ENCODE results near the gene ETV7.

Gene ETV7

GRCh38 chr6:36423101-36423824 is 35.8 kb upstream of the ETV7 start:
- TF ChIP-seq, protein P1, sequence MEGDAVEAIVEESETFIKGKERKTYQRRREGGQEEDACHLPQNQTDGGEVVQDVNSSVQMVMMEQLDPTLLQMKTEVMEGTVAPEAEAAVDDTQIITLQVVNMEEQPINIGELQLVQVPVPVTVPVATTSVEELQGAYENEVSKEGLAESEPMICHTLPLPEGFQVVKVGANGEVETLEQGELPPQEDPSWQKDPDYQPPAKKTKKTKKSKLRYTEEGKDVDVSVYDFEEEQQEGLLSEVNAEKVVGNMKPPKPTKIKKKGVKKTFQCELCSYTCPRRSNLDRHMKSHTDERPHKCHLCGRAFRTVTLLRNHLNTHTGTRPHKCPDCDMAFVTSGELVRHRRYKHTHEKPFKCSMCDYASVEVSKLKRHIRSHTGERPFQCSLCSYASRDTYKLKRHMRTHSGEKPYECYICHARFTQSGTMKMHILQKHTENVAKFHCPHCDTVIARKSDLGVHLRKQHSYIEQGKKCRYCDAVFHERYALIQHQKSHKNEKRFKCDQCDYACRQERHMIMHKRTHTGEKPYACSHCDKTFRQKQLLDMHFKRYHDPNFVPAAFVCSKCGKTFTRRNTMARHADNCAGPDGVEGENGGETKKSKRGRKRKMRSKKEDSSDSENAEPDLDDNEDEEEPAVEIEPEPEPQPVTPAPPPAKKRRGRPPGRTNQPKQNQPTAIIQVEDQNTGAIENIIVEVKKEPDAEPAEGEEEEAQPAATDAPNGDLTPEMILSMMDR (IDR thresholded peaks at IDR 0.05), result peak; percentile 60

DNA sequence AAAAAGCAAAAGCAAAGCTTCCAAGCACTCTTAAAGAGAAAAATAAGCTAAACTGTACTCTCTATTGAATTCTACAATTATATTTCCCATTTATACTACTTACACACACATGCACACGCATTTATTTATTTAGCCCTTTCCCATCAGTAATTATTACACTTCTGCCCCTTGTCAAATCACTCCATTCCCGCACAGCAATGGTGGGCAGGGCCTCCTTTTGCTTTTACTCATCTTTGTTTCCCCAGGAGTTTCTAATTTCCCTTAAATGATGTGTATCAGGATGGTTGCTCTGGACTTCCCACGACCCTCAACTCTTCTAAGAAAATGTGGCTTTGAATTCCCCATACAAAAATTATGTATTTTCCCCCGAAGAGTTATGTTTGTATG is 35.2 kb upstream of the ETV7 start:
- TF ChIP-seq, protein P1 (IDR thresholded peaks at IDR 0.05), result no peak

DNA sequence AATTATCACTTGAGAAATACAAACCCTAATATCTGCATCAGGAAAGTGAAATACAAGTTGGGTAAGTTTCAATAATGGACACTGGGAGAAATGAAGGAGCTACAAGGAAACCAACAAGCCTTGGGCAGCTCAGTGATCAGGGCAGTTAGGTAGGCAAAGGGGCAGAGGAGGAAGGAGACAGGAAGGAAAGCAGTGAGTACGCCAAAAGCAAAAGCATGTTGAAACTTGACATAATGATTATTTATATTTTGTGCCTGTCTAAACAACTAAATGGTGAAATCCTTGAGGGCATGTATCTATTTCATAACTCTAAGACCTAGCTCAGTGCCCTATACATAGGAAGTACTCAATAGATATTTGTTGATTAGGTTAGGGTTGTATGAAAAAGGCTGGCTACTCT is 31.8 kb upstream of the ETV7 start:
- TF ChIP-seq, protein P1 (IDR thresholded peaks at IDR 0.05), result no peak

DNA sequence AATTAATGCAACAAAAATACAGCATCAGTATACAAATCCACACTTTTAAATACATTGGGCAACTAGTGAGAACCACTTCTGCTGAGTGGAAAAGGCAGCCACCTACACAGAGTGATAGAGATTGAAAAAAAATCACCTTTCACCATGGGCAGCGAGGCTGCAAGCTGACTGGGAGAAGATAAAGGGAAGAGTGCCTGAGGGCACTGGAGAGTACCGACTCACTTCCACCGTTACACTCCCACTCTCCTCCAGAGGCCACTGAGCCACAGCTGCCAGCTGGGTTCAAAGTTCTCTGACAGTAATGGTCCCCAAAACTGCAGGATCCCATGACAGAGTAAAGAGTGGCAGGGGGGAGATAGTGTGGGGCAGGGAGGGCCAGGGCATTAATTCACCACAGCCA is 31.1 kb upstream of the ETV7 start:
- TF ChIP-seq, protein P1 (IDR thresholded peaks at IDR 0.05), result no peak

DNA sequence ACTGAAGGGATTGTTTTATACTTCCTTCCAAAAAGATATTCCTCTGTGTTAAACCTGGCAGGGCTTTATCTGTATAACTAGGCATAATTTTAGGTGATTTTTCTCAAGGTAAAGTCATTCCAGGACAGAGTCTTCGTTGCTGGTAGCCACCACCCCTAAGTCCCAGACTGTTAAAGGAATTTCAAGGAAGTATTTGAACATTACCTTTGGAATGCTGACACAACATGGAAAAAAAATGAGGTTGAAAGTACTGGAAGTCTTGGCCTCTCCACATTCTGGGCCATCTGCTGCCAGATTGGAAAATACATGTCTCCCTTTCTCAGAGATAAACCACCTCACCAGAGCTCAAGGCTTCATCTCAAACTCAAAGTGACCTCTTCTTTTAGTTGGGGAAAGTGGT is 27.0 kb upstream of the ETV7 start:
- TF ChIP-seq, protein P1 (IDR thresholded peaks at IDR 0.05), result no peak

GRCh38 chr6:36413489-36414480 is 26.3 kb upstream of the ETV7 start:
- TF ChIP-seq, protein P1 (IDR thresholded peaks at IDR 0.05), result no peak

GRCh38 chr6:36404164-36404563 is 16.7 kb upstream of the ETV7 start:
- TF ChIP-seq, protein P1 (IDR thresholded peaks at IDR 0.05), result no peak
